HepG2 (cell line): ENCODE measurements around the gene TLN1. TPM values are rescaled to one million over a fixed set of nuclear protein-coding genes. Genes with fewer than 3 reads are reported as not detected.

Source experiments
- ATAC-seq: fragments of 200-7000 bp; cut with Tn5 transposase; 3 replicates; pipeline ENCODE4 v1.9.1; 2020; ENCODE audit warnings: mild to moderate bottlenecking, moderate library complexity
- BruUV-seq: library from RNA; stranded (reverse); fragments of 400-500 nt; replicated peaks from 2 replicates; lab custom pipeline; 2021; lab: Mats Ljungman, UMichigan
- CTCF ChIA-PET: fragments of 300-600 bp; formaldehyde crosslinking; extraction: SDS; loops from one replicate; lab custom pipeline; 2021; ENCODE audit warnings: low total read pairs, inconsistent platforms, low intra/inter-chr PET ratio; lab: Yijun Ruan, JAX
- POLR2A ChIA-PET: fragments of 350-600 bp; sonication (Branson Sonifier 250); formaldehyde crosslinking; loops from one replicate; lab custom pipeline; 2020; ENCODE audit warnings: antibody characterized with exemption, inconsistent platforms; lab: Yijun Ruan, JAX
- DNase-seq: peaks from one replicate; pipeline ENCODE4 v3.0.0-alpha.2; 2015; ENCODE audit warnings: low spot score
- FAIRE-seq: peaks from 3 replicates; lab custom pipeline; 2011; peaks lifted over from hg19 to GRCh38; lab: Jason Lieb, UNC
- H2AFZ ChIP-seq: one replicate; pipeline ENCODE4 v1.6.1; 2011; ENCODE audit warnings: low read length, inconsistent platforms
- H3K27ac ChIP-seq: fragments of 300-600 bp; 3 replicates; pipeline ENCODE4 v1.8.0; 2011; ENCODE audit warnings: mixed run types, mild to moderate bottlenecking, mixed read lengths, low read length, inconsistent platforms; ENCODE audit not compliant: insufficient read depth; ENCODE audit errors: extremely low read length
- H3K27me3 ChIP-seq, 2 experiments: fragments of 200-600 bp in 1 of 2; 2 replicates in 1 of 2; 3 replicates in 1 of 2; pipeline versions ENCODE4 v1.6.0 to v1.8.0; 2011; ENCODE audit warnings: low read length in 2 of 2, mild to moderate bottlenecking in 2 of 2, moderate library complexity in 2 of 2, inconsistent platforms in 1 of 2; ENCODE audit not compliant: insufficient read depth in 2 of 2, control insufficient read depth in 1 of 2
- H3K36me3 ChIP-seq, 2 experiments: fragments of 200-600 bp in 1 of 2; replicated peaks in 1 of 2; 2 replicates in 1 of 2; 3 replicates in 1 of 2; pipeline versions ENCODE4 v1.5.1 to v1.8.0; 2011; ENCODE audit warnings: low read length in 2 of 2, inconsistent platforms in 1 of 2; ENCODE audit not compliant: insufficient read depth in 2 of 2, control insufficient read depth in 1 of 2
- H3K4me1 ChIP-seq: 2 replicates; pipeline ENCODE4 v1.5.1; 2012; ENCODE audit warnings: low read length, inconsistent platforms; ENCODE audit not compliant: insufficient read depth
- H3K4me2 ChIP-seq: 2 replicates; pipeline ENCODE4 v1.6.0; 2011; ENCODE audit warnings: low read depth, low read length, inconsistent platforms
- H3K4me3 ChIP-seq, 3 experiments: fragments of 200-600 bp in 1 of 3; sonication (generic), shearing (Covaris generic) in 1 of 3; replicated peaks in 1 of 3; 2 replicates each; pipeline ENCODE4 v1.5.1; 2011 to 2016; ENCODE audit warnings: low read length in 3 of 3, inconsistent platforms in 2 of 3, low read depth in 2 of 3, mild to moderate bottlenecking in 2 of 3, control low read depth in 1 of 3, mixed read lengths in 1 of 3; ENCODE audit not compliant: insufficient read depth in 1 of 3
- H3K79me2 ChIP-seq: one replicate; pipeline ENCODE4 v1.6.1; 2011; ENCODE audit warnings: low read length, inconsistent platforms; ENCODE audit not compliant: insufficient read depth
- H3K9ac ChIP-seq: 2 replicates; pipeline ENCODE4 v1.6.0; 2011; ENCODE audit warnings: mild to moderate bottlenecking, low read depth, low read length, inconsistent platforms; ENCODE audit not compliant: insufficient read depth
- H3K9me3 ChIP-seq: 2 replicates; pipeline ENCODE4 v1.5.1; 2012; ENCODE audit warnings: mild to moderate bottlenecking, low read length
- H4K20me1 ChIP-seq: 2 replicates; pipeline ENCODE4 v1.6.0; 2011; ENCODE audit warnings: inconsistent platforms, mild to moderate bottlenecking, low read length, moderate library complexity; ENCODE audit not compliant: insufficient read depth
- BATF2 ChIP-seq: sonication (generic); formaldehyde crosslinking; IDR thresholded peaks from 2 replicates; pipeline ENCODE4 v1.8.0; 2022; ENCODE audit warnings: mild to moderate bottlenecking, missing genetic modification reagents, moderate library complexity
- CREB1 ChIP-seq, 2 experiments: fragments of 450-650 bp in 1 of 2; IDR thresholded peaks; 2 replicates each; pipeline ENCODE4 v1.6.1; 2016 to 2017; ENCODE audit warnings: control low read depth in 1 of 2, mild to moderate bottlenecking in 1 of 2, missing compliant biosample characterization in 1 of 2, missing genetic modification characterization in 1 of 2
- GABPA ChIP-seq, 2 experiments: IDR thresholded peaks; 2 replicates each; pipeline ENCODE4 v1.6.1; 2011 to 2016; ENCODE audit warnings: low read depth in 2 of 2, low read length in 1 of 2, missing biosample characterization in 1 of 2, missing genetic modification characterization in 1 of 2
- GFI1 ChIP-seq: sonication (generic); formaldehyde crosslinking; IDR thresholded peaks from 2 replicates; pipeline ENCODE4 v1.5.0; 2020; ENCODE audit warnings: missing genetic modification reagents, mild to moderate bottlenecking, borderline replicate concordance
- POLR2G ChIP-seq: fragments of 200-400 bp; formaldehyde crosslinking; IDR thresholded peaks from 2 replicates; pipeline ENCODE4 v1.6.1; 2018; ENCODE audit warnings: mild to moderate bottlenecking, low read depth, low read length, moderate library complexity
- RELA ChIP-seq: sonication (generic); formaldehyde crosslinking; IDR thresholded peaks from 2 replicates; pipeline ENCODE4 v1.4.0; 2020; ENCODE audit warnings: missing genetic modification reagents
- TEF ChIP-seq: sonication (generic); formaldehyde crosslinking; IDR thresholded peaks from 2 replicates; pipeline ENCODE4 v1.5.0; 2020; ENCODE audit warnings: missing genetic modification reagents
- ZNF136 ChIP-seq: sonication (generic); formaldehyde crosslinking; IDR thresholded peaks from 2 replicates; pipeline ENCODE4 v1.8.1; 2022; ENCODE audit warnings: low read depth, mild to moderate bottlenecking, moderate library complexity, missing genetic modification reagents
- ZNF414 ChIP-seq: sonication (generic); formaldehyde crosslinking; IDR thresholded peaks from 2 replicates; pipeline ENCODE4 v1.5.0; 2020; ENCODE audit warnings: missing genetic modification reagents
- ZNF770 ChIP-seq: sonication (generic); formaldehyde crosslinking; IDR thresholded peaks from 2 replicates; pipeline ENCODE4 v1.5.0; 2020; ENCODE audit warnings: mild to moderate bottlenecking, missing genetic modification reagents
- ZNF792 ChIP-seq: IDR thresholded peaks from 2 replicates; pipeline ENCODE4 v1.6.1; 2016
- WGBS: methylation state at CpG from one replicate; pipeline ENCODE4 v1.1.6; 2017; ENCODE audit warnings: low lambda C conversion rate; 5-methylcytosine and 5-hydroxymethylcytosine counted together
- in situ Hi-C: cut with HindIII; loops from 2 replicates; pipeline ENCODE4 v1.10.0; 2017; ENCODE audit warnings: low pct_unique_long_range_greater_than_20kb; ENCODE audit not compliant: extremely low pct_ligation_motif_present
- intact Hi-C: fragments of 100-400 bp; cut with micrococcal nuclease; formaldehyde crosslinking; loops from one replicate; pipeline ENCODE4 v1.10.0; 2022; ENCODE audit not compliant: unreplicated experiment
- polyA plus RNA-seq, 8 experiments: library from polyadenylated mRNA; depleted of rRNA in 3 of 8; stranded (reverse) in 7 of 8; unstranded in 1 of 8; fragments of >200 nt; fragmentation: Illumina TruSeq in 4 of 8; extraction: Trizol in 4 of 8; gene quantifications; 2 replicates each; pipeline versions ENCODE4 v1.2.1 to v1.2.3, GENCODE V29; 2011 to 2016; ENCODE audit warnings: low read depth in 4 of 8, missing spikeins in 1 of 8, mixed read lengths in 1 of 8; ENCODE audit not compliant: insufficient read depth in 1 of 8
- total RNA-seq, 5 experiments: library from RNA; depleted of rRNA; stranded (reverse); fragments of >200 nt; fragmentation: Illumina TruSeq; extraction: Trizol; gene quantifications; 2 replicates each; pipeline ENCODE4 v1.2.3, GENCODE V29; 2016; ENCODE audit warnings: low read depth in 1 of 5

TLN1 gene
- total and polyA plus RNA-seq, 2 of the 13 experiments (the other 11 are each of a cell fraction or from before 2014, with no cell fraction given) = 35.2 to 51.8 TPM

- WGBS = 98% methylated on average over 7 of the region's 7 CpGs
- TF ChIP-seq RELA (CRISPR knock-in tag) = no peak
- TF ChIP-seq POLR2G = peak; percentile 13; the same call in 1 of the 2 replicates
- no peak for TF ChIP-seq TEF
- no peak for TF ChIP-seq GABPA (IDR thresholded peaks at IDR 0.05; ENCODE audit: low read depth, low read length)
- no peak for TF ChIP-seq GABPA (CRISPR knock-in tag; IDR thresholded peaks at IDR 0.05; ENCODE audit: low read depth)
- no peak for TF ChIP-seq ZNF792
- no peak for TF ChIP-seq GFI1
- 0 out of 2 replicates have a peak, but pooled peaks have one; percentile 24 for TF ChIP-seq BATF2 (CRISPR knock-in tag)
- TF ChIP-seq ZNF414 (CRISPR knock-in tag) = no peak
- TF ChIP-seq CREB1 (IDR thresholded peaks at IDR 0.05) = no peak
- TF ChIP-seq CREB1 (CRISPR knock-in tag; IDR thresholded peaks at IDR 0.05) = no peak
- TF ChIP-seq ZNF136 = no peak
- TF ChIP-seq ZNF770 (CRISPR knock-in tag) = no peak
- TF ChIP-seq, all 625 proteins: peak for 2
- Histone ChIP-seq H3K9ac (no peak overlapping the region), H3K4me1 (peaks cover 4% of the 10 kb centered on the region), H3K4me2 (no peak overlapping the region), H3K9me3 (no peaks in the 10 kb centered on the region), H3K27ac (no peak overlapping the region), H3K4me3 (no peak overlapping the region), H3K36me3 (peaks cover 48 to 96% of the 10 kb centered on the region in 2 experiments), H3K79me2 (peaks cover 6% of the 10 kb centered on the region), H2AFZ (no peak overlapping the region), H4K20me1 (no peaks in the 10 kb centered on the region; the same call in 1 of the 2 replicates), H3K27me3 (no peaks in the 10 kb centered on the region)
- no peak for ATAC-seq
- ChIA-PET POLR2A (interaction anchor here (1.3 to 2.0 kb wide), 4 partner anchors 8 to 78 kb away, joined by 4 to 19 read pairs (median 6); partner anchors contain the start of genes GBA2 and RGP1), CTCF (no interaction called here)
- intact Hi-C loops = loop anchor here (10.0 kb wide), 1 partner anchor 244 kb away; the partner anchor contains the start of gene RUSC2
- no peak for FAIRE-seq
- no peak for DNase-seq
- in situ Hi-C loops = no loop called here
- no TSS peak for BruUV-seq
These were observed 6.9 kb upstream of the TLN1 start for GRCh38 chr9:35738924-35739323.
